Measurements from ENCODE around the gene PFAS.

PFAS gene

DNA sequence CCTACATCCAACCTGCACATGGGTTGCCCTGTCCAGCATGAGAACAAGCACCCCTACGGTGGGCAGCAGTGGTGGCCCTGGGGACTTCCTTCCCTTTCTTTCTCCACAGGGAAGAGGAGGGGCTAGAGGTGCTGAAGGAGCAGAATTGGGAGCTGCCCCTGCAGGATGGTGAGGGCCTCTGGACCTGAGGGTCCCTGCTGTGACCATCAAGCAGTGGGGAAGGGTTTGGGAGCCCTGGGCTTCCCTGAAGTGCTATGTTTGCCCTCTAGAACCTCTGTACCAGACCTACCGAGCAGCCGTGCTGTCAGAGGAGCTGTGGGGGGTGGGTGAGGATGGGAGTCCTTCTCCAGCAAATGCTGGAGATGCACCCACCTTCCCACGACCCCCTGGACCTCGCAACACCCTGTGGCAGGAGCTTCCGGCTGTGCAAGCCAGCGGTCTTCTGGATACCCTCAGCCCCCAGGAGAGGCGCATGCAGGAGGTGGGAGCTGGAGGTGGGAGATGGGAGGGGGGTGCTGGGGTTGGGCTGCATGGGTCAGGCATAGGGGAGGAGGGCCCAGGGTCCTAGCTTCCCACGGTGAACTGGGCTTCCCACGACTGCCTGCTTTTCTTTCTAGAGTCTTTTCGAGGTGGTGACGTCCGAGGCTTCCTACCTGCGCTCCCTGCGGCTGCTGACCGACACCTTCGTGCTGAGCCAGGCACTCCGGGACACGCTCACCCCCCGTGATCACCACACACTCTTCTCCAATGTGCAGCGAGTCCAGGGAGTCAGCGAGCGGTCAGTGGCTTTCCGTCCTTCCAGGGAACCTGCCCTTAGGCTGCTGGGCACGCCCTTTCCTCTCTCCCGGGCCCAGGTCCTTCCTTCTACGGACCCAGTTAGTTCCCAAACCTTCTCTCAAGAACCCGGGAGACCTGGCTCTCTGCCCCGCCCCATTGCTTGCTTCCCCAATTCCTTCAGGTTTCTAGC is 66.0 kb downstream of the PFAS start:
- no peak for DNase-seq (ENCODE audit: insufficient read length, low spot score)
- no peak for TF ChIP-seq POLR2A (IDR thresholded peaks at IDR 0.05; ENCODE audit: low read depth, low read length)
- no peak for FAIRE-seq

DNA sequence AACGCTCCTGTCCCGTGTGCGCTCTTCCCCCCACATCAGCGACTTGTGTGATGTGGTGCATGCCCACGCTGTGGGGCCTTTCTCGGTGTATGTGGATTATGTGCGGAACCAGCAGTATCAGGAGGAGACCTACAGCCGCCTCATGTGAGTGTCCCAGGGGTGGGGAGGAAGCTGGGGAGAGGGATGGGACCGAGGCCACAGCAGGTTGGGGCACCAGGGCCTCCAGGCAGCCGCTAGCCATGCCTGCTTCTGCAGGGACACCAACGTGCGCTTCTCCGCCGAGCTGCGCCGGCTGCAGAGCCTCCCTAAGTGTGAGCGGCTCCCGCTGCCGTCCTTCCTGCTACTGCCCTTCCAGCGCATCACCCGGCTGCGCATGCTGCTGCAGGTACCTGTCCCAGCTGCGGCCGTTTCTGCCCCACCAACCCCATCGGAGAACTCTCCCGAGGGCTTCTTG is 66.7 kb downstream of the PFAS start:
- no peak for TF ChIP-seq POLR2A (IDR thresholded peaks at IDR 0.05; ENCODE audit: low read depth, low read length)
- no peak for FAIRE-seq
- DNase-seq (ENCODE audit: insufficient read length, low spot score), result no peak

DNA sequence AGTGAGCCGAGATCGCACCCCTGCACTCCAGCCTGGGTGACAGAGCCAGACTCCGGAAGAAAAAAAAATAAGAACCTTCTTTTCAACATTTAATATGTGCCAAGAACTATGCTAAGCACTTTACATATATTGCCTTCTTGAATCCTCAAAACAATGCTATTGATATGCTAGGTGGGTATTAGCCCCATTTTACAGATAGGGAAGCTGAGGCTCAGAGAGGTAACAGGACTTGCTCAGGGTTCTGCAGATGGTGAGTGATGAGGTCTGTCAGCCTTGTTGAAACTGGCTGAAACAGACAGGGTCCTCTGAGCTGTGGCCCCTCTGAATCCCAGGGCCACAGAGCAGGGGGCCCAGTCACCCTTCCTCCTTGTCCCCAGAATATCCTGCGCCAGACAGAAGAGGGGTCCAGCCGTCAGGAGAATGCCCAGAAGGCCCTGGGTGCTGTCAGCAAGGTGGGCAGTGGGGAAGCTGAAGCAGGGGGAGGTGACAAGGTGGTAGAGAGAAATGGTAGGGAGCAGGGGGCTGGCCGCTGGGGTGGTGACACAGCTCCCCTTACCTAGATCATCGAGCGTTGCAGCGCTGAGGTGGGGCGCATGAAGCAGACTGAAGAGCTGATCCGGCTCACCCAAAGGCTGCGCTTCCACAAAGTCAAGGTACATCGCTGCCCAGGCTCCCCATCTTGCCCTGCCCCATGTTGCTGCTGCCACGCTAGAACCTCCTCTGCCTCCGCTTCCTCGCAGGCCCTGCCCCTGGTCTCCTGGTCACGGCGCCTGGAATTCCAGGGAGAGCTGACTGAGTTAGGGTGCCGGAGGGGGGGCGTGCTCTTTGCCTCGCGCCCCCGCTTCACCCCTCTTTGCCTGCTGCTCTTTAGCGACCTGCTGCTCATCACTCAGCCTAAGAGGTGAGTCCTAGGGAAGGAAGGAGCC is 69.2 kb downstream of the PFAS start:
- DNase-seq (ENCODE audit: insufficient read length, low spot score) (no peak), FAIRE-seq (no peak)
- TF ChIP-seq POLR2A (IDR thresholded peaks at IDR 0.05; ENCODE audit: low read depth, low read length), result no peak

All from H54 (cell line).